ENCODE data around the gene DNHD1.

DNHD1 gene

GRCh38 chr11:6594142-6594768 lies 97.2 kb downstream of the DNHD1 start:
- DNase-seq, result no peak

GRCh38 chr11:6596239-6596877 lies 99.3 kb downstream of the DNHD1 start:
- DNase-seq, result no peak

- DNase-seq, result no peak
Measured at GRCh38 chr11:6598555-6598954, 101.5 kb downstream of the DNHD1 start.

GRCh38 chr11:6599449-6599848 lies 102.4 kb downstream of the DNHD1 start:
- no peak for DNase-seq

GRCh38 chr11:6599881-6600390 lies 102.9 kb downstream of the DNHD1 start:
- no peak for DNase-seq

GRCh38 chr11:6601041-6601461 lies 104.0 kb downstream of the DNHD1 start:
- no peak for DNase-seq

GRCh38 chr11:6602096-6602940 lies 105.2 kb downstream of the DNHD1 start:
- no peak for DNase-seq

GRCh38 chr11:6603287-6604080 lies 106.4 kb downstream of the DNHD1 start, which contains the start of the genes ILK and RRP8:
ILK (plus strand) TSS chr11:6603774; CDS start chr11:6604272, 498 bp downstream.
RRP8 (minus strand) TSS chr11:6603616; CDS start chr11:6603502, 114 bp downstream.
- peak; percentile 67 to 88 for DNase-seq

GRCh38 chr11:6604081-6604626 lies 107.1 kb downstream of the DNHD1 start:
- no peak for DNase-seq

- DNase-seq, result no peak
Measured at GRCh38 chr11:6604790-6605189, 107.7 kb downstream of the DNHD1 start.

GRCh38 chr11:6606471-6607189 lies 109.5 kb downstream of the DNHD1 start:
- DNase-seq, result peak in 1 of 2 experiments; percentile 46

GRCh38 chr11:6607190-6607795 lies 110.2 kb downstream of the DNHD1 start:
- no peak for DNase-seq

- no peak for DNase-seq
Measured at GRCh38 chr11:6608011-6608410, 110.9 kb downstream of the DNHD1 start.

GRCh38 chr11:6608726-6609501 lies 111.8 kb downstream of the DNHD1 start:
- DNase-seq, result no peak

- DNase-seq, result no peak
Measured at GRCh38 chr11:6609502-6610015, 112.5 kb downstream of the DNHD1 start.

- no peak for DNase-seq
Measured at GRCh38 chr11:6610591-6610990, 113.5 kb downstream of the DNHD1 start.

- no peak for DNase-seq
Measured at GRCh38 chr11:6611092-6611962, 114.2 kb downstream of the DNHD1 start.

GRCh38 chr11:6611963-6612212 lies 114.8 kb downstream of the DNHD1 start:
- DNase-seq, result no peak

Data from NCI-H446 (cell line).